GM18517 (cell line): Measurements from ENCODE around the gene ADARB2.

Experiments used
- ATAC-seq: cut with Tn5 transposase; IDR thresholded peaks from one replicate; pipeline ENCODE4 v1.9.1; 2021; ENCODE audit warnings: mild to moderate bottlenecking, moderate library complexity; ENCODE audit not compliant: unreplicated experiment

The ADARB2 gene

DNA sequence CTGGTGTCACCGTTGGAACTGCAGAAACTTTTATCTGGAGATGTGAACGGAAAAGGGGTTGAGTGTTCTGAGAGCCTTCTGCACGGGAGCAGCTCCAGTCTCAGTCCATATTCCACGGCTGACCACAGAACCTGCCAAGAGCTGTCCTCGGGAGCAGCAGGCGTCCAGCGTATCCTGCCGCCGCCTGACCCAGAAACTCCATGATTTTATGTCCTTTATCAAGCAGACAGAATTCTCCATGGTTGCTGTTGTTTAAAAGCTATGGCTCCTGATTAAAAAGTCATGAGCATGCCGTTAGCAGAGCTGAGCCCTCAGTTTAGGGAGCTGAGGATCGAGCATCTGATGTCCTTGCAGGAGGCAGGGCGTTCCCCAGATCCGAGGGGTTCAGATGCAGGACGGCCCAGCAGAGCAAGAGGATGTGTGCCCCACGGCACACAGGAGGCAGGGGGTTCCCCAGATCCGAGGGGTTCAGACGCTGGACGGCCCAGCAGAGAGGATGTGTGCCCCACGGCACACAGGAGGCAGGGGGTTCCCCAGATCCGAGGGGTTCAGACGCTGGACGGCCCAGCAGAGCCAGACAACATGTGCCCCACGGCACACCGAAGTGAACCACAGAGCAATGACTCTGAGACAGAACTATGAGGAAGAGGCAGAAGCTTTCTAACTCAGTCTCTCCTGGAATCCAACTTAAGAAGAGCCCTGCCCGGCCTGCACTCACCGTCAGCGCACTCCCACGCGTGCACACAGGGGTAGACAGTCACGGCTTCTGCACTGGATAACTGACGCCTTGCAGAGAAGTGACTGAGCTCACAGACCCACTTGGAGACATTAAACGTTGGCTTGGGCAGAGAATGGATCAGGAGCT, 584.7 kb downstream of the ADARB2 start:
- no peak for ATAC-seq

DNA sequence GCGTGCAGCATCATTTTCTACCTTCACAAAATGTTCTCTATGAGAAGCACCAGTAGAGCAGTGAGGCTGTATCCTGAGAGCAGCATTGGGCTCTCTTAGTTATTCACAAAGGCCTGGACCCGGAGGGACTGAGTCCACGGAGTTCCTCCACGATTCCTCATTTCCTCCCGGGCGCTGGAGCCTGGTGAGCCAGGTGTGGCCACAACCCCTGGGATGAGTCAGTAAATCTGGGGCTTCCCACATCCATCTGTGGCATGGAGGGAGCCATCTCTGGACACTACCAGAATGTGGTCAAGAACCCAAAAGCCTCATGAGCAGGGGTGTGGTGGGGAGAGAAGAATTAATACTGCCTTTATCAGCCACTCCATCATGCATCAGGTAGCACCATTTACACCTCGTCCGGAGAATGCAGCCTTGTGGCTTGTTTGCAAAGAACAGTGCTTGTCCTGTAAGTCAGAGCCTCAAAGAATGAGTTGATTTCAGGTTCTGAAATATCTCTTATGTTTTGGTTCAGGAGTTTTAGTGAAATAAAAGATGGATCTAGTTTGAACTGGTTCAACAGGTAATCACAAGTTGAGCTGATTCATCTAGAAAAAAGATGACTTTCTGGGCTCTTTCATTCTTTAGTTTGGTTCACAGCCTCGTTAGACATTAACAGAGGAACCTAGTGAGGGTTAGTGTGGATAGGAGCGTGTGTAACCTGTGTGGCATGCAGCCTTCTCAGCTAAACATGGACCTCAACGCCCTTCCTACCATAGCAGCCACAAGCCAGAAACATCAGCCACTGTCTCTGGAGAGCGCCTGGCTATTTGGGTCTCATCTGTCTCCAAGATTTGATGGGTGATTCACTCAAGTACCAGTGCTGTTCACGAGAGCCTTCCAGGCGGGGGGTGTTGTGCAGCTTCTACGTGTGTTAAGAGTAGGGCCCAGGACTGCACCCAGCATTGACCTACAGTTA, 586.0 kb downstream of the ADARB2 start:
- no peak for ATAC-seq

DNA sequence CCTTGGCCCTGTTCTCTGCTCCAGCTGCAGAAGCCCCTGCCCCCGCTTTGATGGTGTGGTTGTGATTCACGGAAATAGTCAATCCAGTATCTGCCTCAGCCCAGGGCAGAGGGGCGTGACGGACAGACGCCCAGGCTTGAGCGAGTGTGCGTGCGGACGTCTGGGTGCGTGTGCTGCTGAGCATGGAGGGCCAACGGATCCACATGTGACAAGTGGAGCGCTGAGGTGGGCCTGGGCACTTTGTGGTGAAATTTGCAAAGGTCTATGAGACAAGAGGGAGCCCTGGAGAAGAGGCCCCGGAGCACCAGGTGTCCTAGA, 586.7 kb downstream of the ADARB2 start:
- no peak for ATAC-seq

DNA sequence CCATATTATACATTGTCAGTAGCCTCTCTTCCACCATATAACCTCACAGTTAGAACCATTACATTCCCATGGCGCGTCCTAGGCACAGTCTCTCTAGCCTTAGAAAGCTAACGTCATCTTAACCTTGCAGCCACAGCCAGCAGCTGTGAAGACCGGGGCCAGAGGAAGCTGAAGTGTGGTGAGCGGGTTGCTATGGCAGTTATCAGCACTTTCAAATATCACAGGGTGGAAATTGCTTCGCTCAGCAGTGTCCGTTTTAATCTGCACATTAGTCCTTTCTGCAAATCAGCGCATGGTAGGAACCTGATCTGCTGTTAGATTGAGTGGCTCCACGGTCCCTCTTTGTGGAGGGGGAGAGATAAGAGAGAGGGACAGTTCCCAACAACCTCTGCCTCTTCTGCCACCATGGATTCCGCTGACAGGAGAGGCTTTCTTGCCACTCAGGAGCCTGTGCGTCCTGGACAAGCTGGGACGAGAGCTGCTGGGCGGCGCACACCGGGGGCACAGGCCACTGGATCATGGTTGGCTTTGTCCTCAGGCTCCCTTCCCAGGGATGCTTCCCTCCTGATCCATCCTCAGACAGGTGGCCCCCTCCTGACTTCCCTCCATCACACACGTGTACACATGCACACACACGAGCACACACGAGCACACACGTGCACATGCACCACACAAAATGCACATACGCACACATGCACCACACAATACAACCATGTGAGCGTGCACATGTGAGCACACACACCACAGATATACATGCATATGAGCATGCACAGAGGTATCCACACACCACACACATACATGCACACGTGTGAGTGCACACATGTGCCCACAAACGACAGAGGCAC, 587.3 kb downstream of the ADARB2 start:
- ATAC-seq, result no peak

DNA sequence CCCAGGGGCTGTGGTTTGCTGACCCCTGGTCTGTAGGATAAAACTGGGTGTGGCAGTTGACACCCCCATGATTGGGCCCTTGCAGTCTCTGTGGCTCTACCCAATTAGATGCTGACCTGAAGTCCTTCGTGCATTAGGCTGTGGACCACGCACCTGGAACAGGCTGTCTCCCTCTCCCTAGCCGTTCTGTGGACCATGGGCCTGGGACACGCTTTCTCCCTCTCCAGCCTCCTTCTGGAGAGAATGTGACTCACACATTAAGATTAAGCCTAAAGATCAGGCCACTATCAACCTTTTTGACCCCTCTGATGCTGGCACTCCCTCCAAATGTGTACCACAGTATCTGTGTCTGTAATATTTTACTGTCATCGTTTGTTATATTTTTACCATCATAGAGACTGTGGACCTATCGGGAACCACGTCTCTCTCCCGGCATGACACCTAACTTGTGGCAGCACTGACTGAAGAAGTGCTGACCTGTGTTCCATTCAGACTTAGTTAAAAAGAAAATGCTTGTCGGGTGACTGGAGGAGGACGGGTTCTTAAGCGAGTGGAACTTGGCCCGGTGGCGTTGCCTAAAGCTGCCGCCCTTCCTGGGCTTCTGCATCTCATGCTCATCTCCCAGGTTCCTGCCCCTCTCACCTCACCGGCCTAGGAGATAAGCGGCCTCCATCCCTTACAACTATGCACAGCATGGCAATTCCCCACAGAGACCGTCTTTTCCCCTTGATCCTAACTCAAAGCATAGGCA, 588.3 kb downstream of the ADARB2 start:
- no peak for ATAC-seq

DNA sequence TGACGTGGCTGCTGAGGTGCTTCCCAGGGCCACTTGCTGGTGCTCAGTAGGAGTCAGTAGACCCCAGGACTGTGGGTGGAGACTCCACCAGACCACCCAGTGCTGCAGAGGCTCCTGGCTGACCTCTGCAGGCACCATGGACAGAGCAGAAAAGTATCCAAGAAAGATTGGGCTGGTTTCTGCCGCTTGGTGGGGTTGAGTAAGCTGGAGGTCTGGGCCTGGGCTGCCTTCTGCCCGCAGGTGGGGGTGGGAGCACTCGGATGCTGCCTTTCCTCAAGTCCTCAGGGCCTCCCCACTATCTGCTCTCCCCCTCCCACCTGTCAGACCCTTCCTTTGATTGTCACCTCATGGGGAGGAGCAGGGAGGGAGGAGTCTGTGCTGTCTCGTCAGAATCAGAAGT, 589.5 kb downstream of the ADARB2 start:
- no peak for ATAC-seq

DNA sequence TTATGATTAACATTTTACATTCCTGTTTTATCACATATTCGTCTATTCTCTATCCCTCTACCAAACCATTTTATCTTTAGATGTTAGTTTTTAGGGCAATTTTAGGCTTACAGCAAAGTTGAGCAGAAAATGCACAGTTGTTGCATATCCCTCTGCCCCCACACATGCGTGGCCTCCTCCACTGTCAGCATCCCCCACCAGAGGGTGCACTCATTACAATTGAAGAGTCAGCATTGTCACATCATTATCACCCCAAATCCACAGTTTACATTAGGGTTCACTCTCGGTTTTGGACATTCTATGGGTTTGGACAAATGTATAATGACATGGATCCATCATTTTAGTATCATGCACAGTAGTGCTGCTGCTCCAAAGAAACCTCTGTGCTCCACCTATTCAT, 594.7 kb downstream of the ADARB2 start:
- ATAC-seq, result no peak

DNA sequence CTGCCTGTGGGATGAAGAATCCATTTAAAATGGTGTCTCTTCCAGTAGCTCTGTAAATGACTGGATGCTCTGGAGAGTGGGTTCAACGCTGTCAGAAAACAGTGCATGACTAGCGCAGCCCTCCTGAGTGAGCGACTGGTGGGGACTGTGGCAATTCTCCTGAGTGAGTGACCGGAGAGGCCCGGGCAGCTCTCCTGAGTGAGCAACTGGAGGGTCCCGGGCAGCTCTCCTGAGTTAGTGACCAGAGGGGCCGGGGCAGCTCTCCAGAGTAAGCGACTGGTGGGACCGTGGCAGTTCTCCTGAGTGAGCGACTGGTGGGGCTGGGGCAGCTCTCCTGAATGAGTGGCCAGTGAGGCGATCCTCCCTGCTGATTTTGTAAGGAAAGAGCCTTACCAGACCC, 595.6 kb downstream of the ADARB2 start:
- ATAC-seq, result no peak

DNA sequence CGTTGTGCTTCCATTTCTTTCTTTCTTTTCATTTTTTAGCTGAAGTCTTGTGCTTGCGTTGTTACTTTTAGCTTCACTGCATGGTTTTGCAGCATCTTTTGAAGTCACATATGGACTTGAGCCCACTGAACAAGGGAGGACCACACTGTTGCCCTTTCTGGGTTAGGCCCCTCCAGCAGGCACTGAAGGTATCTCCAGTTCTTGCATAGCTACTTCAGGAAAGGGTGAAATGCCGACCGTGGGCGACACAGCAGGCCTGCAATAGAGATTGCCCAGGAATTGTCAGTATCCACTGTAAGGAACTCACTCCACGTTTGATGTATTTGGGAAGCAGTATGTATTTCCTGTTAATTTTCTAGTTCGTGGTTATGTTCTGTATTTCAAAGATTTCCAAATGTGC, 596.1 kb downstream of the ADARB2 start:
- ATAC-seq, result no peak

DNA sequence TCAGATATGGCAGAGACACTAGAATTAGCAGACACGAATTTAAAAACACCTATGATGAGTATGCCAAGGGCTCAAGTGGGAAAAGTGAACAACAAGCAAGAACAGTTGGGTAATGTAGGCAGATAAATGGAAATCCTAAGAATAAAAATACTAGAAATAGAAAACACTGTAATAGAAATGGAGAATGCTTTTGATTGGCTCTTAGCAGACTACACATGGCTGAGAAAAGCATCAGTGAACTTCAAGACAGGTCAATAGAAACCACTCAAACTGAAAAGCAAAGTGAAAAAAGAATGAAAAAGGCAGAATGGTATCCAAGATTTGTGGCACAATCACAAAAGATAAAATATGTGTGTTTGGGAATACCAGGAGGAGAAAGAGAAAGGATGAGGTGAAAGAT, 598.8 kb downstream of the ADARB2 start:
- no peak for ATAC-seq

DNA sequence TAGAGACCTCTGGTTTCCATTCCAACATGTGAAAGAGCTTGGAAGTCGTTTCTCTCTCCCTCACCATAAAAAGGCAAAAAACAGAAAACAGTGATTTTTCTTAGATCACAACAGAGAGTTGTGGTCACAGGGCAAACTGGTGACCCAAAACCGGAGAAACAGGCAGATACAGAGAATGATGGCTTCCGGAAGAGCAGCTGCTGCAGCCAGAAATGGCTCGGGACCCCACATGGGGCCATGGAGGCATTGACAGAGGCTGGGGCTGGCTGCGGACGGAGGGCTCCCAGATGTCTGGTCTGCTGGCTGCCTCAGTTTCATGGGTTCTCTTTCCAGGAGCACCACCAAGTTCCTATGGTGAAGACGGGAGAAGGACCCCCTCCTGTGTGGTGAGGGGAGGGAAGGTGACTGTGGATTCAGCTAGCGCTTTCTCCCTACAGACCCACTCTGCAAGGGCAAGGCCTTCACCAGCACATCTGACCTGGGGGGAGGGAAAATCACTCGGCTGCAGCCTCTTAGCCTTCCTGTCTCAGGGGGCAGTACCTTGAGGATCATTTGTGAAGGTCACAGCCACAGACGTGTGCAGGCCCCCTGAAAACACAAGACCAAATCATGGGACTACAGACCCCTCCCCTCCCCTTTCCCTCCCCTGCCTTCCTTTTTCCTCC, 599.7 kb downstream of the ADARB2 start:
- ATAC-seq, result no peak

DNA sequence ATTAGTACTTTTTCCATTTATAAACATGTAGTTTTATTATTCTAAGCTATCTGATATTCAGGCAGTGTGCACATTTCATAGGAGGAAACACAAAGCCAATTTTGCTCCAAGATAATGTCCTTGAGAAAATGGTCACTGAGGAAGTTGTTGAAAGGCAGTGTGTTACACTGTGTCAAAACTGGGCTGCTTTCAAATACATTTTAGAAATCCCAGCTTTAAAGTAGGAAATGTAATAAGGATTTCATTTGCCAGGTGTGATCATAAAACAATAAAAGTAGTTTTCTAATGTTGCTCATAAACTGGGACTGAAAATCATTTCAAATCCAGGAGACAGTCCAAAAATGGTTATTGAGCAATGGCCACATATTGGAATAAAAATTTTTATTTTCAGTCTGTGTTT, 601.1 kb downstream of the ADARB2 start:
- ATAC-seq, result no peak

DNA sequence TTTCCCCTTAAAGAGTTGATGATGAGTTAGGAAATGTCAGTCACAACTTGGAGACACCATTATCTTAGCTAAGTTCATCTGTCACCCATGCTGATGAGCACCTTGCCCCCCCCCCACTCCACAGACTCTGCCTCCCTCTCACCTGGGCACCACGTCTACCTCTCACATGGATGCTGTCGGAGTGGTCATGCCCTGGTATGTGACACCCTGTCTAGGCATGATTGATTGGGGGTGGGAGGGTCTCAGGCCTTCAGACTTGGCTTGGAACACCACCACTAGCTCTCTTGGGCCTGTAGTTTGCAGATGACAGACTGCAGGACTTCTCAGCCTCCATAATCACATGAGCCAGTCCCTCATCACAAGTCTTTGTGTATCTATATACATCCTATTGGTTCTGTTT, 603.2 kb downstream of the ADARB2 start:
- ATAC-seq, result no peak

DNA sequence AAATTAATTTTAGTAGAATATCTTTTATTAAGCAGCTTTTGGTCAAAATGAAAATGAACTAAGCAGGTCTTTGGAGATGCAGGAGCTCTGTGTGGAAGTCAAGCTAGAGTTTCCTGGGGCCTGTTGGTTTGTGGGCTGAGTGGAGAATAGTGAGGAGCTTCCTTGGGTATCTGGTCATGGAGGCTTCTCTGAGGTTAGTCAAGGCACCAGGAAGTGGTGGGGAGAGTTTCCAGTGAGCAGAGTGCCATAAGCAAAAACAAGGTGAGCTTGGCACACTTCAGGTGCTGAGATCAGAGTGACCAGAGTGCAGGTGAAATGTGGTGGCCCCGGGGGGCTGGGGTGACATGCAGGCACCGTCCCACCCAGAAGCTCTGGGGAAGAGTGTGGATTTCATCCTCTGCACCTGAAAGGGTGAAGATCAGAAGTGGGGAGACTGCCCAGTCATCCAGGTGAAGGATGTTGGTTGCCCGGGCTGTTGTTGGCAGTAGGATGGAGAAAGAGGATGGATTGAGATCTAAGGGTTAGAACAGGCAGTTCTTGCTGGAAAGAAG, 603.8 kb downstream of the ADARB2 start:
- ATAC-seq, result no peak

DNA sequence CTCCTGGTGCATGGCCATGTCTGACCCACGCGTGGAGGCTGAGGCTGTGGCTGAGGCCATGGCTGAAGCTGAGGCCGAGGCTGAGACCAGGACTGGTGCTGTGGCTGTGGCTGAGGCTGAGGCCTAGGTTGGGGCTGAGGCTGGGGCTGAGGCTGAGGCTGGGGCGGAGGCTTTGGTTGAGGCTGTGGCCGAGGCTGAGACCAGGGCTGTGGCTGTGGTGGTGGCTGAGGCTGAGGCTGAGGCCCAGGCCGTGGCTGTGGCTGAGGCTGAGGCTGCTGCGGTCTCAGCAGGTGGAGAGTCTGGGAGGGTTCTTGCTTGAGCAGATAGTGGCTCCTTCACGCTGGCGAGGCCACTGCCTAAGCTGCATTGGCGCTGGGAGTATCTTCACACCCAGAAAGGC, 604.7 kb downstream of the ADARB2 start:
- no peak for ATAC-seq

DNA sequence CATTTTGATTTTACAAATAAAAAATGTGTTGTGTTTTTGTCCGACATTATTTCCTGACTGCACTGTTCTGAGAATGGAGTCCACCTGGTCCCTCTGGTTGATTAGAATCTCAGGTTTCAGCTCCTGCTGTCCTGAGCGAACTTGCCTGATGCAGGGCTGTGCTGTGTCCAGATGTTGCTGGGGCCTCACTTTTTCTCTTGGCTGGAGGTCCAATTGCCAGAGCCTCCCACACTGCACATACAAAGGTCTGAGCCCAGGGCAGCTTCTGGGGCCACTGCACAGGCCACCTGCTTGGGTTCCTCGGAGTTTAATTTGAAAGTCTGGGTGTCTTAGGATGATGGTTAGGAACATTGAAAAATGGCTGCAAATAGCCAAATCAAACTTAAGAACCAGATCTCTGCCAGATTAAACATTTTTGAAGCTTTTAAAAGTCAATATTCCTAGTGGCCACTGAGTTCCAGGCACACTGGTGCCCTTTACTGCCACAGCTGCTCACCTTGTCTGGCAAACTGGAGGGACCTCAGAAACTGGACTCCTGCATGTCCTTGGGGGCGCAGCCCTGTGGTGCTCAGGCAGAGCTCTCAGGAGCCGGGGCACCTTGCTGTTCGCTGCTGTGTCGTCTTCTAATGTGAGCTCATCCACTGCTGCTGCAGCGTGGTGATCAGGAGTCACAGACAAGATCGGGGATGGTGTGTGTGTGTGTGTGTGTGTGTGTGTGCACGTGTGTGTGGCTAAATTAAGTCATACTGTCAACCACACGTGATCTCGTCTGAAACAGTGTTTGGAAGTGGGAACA, 606.1 kb downstream of the ADARB2 start:
- ATAC-seq, result no peak

DNA sequence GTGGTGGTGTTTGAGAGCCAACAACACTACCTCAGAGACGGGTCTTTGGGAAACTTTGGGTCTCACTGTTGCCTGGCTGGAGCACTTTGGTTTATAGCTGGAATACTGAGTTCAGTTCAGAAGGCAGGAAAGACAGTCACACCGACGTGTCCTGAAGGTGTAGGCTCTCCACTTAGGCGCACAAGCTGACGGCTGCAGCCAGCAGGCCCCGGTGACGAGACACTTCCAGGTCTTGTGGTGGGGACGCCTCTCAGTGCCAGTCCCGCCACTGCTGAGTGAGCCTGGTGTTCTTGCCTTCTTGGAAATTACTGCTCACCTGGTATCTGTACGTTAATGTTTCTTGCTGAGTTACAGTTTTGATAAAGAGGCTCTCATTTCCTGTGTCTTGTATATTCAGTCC, 607.1 kb downstream of the ADARB2 start:
- ATAC-seq, result no peak

DNA sequence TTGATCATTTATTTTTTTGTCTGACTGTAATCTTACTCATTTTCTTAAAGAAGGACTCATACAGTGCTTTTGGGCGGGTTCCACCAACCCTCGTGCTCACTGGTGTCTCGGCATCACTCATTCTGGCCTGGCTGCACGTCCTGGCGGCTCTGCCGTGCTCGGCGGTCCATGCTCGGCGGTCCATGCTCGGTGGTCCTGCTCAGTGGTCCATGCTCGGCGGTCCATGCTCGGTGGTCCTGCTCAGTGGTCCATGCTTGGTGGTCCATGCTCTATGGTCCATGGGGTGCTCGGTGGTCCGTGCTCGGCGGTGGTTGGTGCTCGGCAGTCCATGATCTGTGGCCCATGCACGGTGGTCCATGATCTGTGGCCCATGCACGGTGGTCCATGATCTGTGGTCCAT, 608.7 kb downstream of the ADARB2 start:
- no peak for ATAC-seq

DNA sequence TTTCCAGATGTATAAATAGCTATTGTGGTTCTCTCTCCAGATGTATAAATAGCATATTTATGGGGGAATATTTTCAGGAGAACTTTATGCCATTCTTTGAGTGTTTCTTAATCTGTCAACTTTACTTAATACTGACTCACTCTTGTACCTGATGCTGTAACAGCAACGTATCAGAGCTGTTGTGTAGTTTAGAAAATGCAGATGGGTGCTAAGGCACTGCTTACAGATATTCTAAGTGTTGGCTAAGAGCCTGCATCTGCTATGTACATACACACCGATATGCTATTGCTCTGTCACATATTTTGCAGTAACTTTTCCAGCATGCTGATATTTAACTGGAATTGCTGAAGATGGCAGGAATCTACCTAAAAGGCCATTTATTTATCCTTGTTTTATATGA, 609.2 kb downstream of the ADARB2 start:
- ATAC-seq, result no peak
